H9 (cell line): ENCODE data around the gene PAK5. TPM values are rescaled to one million over a fixed set of nuclear protein-coding genes. Genes with fewer than 3 reads are reported as not detected.

Experiments used
- DNase-seq: peaks from one replicate; pipeline ENCODE4 v3.0.0-alpha.2; 2017
- H2AFZ ChIP-seq: one replicate; pipeline ENCODE4 v1.6.1; 2013; ENCODE audit warnings: mild to moderate bottlenecking, low read length, control low read depth, moderate library complexity
- H2AK5ac ChIP-seq: 2 replicates; pipeline ENCODE4 v1.6.1; 2013; ENCODE audit warnings: low read length, control low read depth, mixed read lengths; ENCODE audit not compliant: insufficient read length
- H2BK120ac ChIP-seq: one replicate; pipeline ENCODE4 v1.6.1; 2013; ENCODE audit warnings: low read depth, mild to moderate bottlenecking, low read length, control low read depth, inconsistent platforms; ENCODE audit not compliant: poor library complexity, severe bottlenecking
- H2BK12ac ChIP-seq: 2 replicates; pipeline ENCODE4 v1.6.1; 2013; ENCODE audit warnings: low read length, control low read depth, mixed read lengths, low read depth; ENCODE audit not compliant: insufficient read length
- H2BK15ac ChIP-seq: 2 replicates; pipeline ENCODE4 v1.6.1; 2013; ENCODE audit warnings: low read depth, low read length, control low read depth
- H2BK20ac ChIP-seq: one replicate; pipeline ENCODE4 v1.6.1; 2013; ENCODE audit warnings: low read depth, mild to moderate bottlenecking, low read length, control low read depth, inconsistent platforms; ENCODE audit not compliant: poor library complexity, severe bottlenecking
- H2BK5ac ChIP-seq: 2 replicates; pipeline ENCODE4 v1.6.1; 2013; ENCODE audit warnings: low read length, control low read depth, mixed read lengths; ENCODE audit not compliant: insufficient read length
- H3K14ac ChIP-seq: 2 replicates; pipeline ENCODE4 v1.6.1; 2013; ENCODE audit warnings: low read length, control low read depth; ENCODE audit not compliant: insufficient read depth
- H3K18ac ChIP-seq: 2 replicates; pipeline ENCODE4 v1.6.1; 2013; ENCODE audit warnings: low read depth, mild to moderate bottlenecking, mixed read lengths, low read length, control low read depth; ENCODE audit not compliant: insufficient read length
- H3K23ac ChIP-seq: 2 replicates; pipeline ENCODE4 v1.6.1; 2013; ENCODE audit warnings: low read length, control low read depth, mixed read lengths, low read depth; ENCODE audit not compliant: insufficient read length
- H3K23me2 ChIP-seq: 2 replicates; pipeline ENCODE4 v1.6.1; 2013; ENCODE audit warnings: low read depth, mild to moderate bottlenecking, mixed read lengths, low read length, control low read depth; ENCODE audit not compliant: insufficient read length, poor library complexity, severe bottlenecking
- H3K27ac ChIP-seq: 2 replicates; pipeline ENCODE4 v1.5.1; 2013; ENCODE audit warnings: low read length, control low read depth, mixed read lengths, low read depth; ENCODE audit not compliant: insufficient read length
- H3K27me3 ChIP-seq: 2 replicates; pipeline ENCODE4 v1.6.1; 2013; ENCODE audit warnings: low read length, control low read depth, inconsistent platforms; ENCODE audit not compliant: insufficient read depth
- H3K4ac ChIP-seq: 2 replicates; pipeline ENCODE4 v1.6.1; 2013; ENCODE audit warnings: low read depth, mild to moderate bottlenecking, control low read depth, inconsistent platforms, low read length, moderate library complexity
- H3K4me1 ChIP-seq: 2 replicates; pipeline ENCODE4 v1.6.1; 2013; ENCODE audit warnings: low read length, control low read depth, inconsistent platforms; ENCODE audit not compliant: insufficient read depth
- H3K4me2 ChIP-seq: 2 replicates; pipeline ENCODE4 v1.6.1; 2013; ENCODE audit warnings: low read length, control low read depth, mixed read lengths; ENCODE audit not compliant: insufficient read length, insufficient read depth
- H3K56ac ChIP-seq: 2 replicates; pipeline ENCODE4 v1.6.1; 2013; ENCODE audit warnings: low read depth, mild to moderate bottlenecking, mixed read lengths, low read length, control low read depth; ENCODE audit not compliant: insufficient read length
- H3K79me1 ChIP-seq: 2 replicates; pipeline ENCODE4 v1.6.1; 2013; ENCODE audit warnings: low read depth, mild to moderate bottlenecking, moderate library complexity, low read length, control low read depth, inconsistent platforms; ENCODE audit not compliant: insufficient read depth, poor library complexity, severe bottlenecking
- H3K79me2 ChIP-seq: 2 replicates; pipeline ENCODE4 v1.6.1; 2013; ENCODE audit warnings: low read length, control low read depth, inconsistent platforms; ENCODE audit not compliant: insufficient read depth
- H3K9ac ChIP-seq: 2 replicates; pipeline ENCODE4 v1.6.1; 2013; ENCODE audit warnings: low read length, control low read depth, mixed read lengths; ENCODE audit not compliant: insufficient read length; ENCODE audit errors: extremely low read depth
- H3K9me3 ChIP-seq: one replicate; pipeline ENCODE4 v1.6.1; 2013; ENCODE audit warnings: low read depth, low read length, inconsistent platforms; ENCODE audit not compliant: control insufficient read depth
- H3T11ph ChIP-seq: one replicate; pipeline ENCODE4 v1.6.1; 2013; ENCODE audit warnings: mild to moderate bottlenecking, low read length, control low read depth, inconsistent platforms
- H4K20me1 ChIP-seq: one replicate; pipeline ENCODE4 v1.6.1; 2013; ENCODE audit not compliant: control insufficient read depth, insufficient read length, insufficient read depth
- H4K5ac ChIP-seq: 2 replicates; pipeline ENCODE4 v1.6.1; 2013; ENCODE audit warnings: low read depth, mild to moderate bottlenecking, mixed read lengths, low read length, control low read depth; ENCODE audit not compliant: insufficient read length
- H4K8ac ChIP-seq: replicated peaks from 2 replicates; pipeline ENCODE4 v1.6.1; 2013; ENCODE audit warnings: low read length, control low read depth, mixed read lengths, low read depth; ENCODE audit not compliant: insufficient read length
- H4K91ac ChIP-seq: 2 replicates; pipeline ENCODE4 v1.6.1; 2013; ENCODE audit warnings: low read depth, mild to moderate bottlenecking, moderate library complexity, mixed read lengths, low read length, control low read depth; ENCODE audit not compliant: insufficient read length
- H3K27ac Mint-ChIP-seq, 3 experiments: 2 replicates in 2 of 3; 3 replicates in 1 of 3; pipeline ENCODE4 v1.8.0; 2020 to 2021; ENCODE audit warnings: mixed read lengths in 3 of 3, mild to moderate bottlenecking in 1 of 3, moderate library complexity in 1 of 3
- H3K27me3 Mint-ChIP-seq: 2 replicates; pipeline ENCODE4 v1.8.0; 2021; ENCODE audit warnings: low read depth, mild to moderate bottlenecking, moderate library complexity, mixed read lengths
- H3K36me3 Mint-ChIP-seq, 3 experiments: 2 replicates in 2 of 3; 3 replicates in 1 of 3; pipeline ENCODE4 v1.8.0; 2020 to 2021; ENCODE audit warnings: low read depth in 3 of 3, mixed read lengths in 3 of 3; ENCODE audit not compliant: insufficient read depth in 1 of 3
- H3K4me1 Mint-ChIP-seq, 2 experiments: 2 replicates each; pipeline ENCODE4 v1.8.0; 2020; ENCODE audit warnings: mixed read lengths in 2 of 2
- H3K4me3 Mint-ChIP-seq, 2 experiments: 2 replicates in 1 of 2; 3 replicates in 1 of 2; pipeline ENCODE4 v1.8.0; 2020 to 2021; ENCODE audit warnings: mild to moderate bottlenecking in 2 of 2, mixed read lengths in 2 of 2, moderate library complexity in 1 of 2
- H3K9me3 Mint-ChIP-seq, 2 experiments: 2 replicates in 1 of 2; 3 replicates in 1 of 2; pipeline ENCODE4 v1.8.0; 2020; ENCODE audit warnings: mild to moderate bottlenecking in 2 of 2, mixed read lengths in 2 of 2, moderate library complexity in 1 of 2
- CTCF ChIP-seq: fragments of 200-600 bp; sonication (generic); conservative IDR thresholded peaks from 3 replicates; pipeline ENCODE4 v1.8.0; 2021; ENCODE audit warnings: antibody characterized with exemption, mild to moderate bottlenecking
- WGBS: extraction: QIAGEN DNeasy Blood & Tissue Kit; methylation state at CpG from one replicate; pipeline ENCODE4 v1.1.7; 2013; ENCODE audit warnings: missing lambda C conversion rate, low lambda C conversion rate, mixed read lengths; ENCODE audit not compliant: insufficient read length; ENCODE audit errors: extremely low coverage; 5-methylcytosine and 5-hydroxymethylcytosine counted together
- total RNA-seq: library from RNA; stranded (reverse); gene quantifications from 2 replicates; pipeline ENCODE4 v1.2.1, GENCODE V29; 2021

Gene PAK5
- total RNA-seq, 1 experiment from 2014 or later = 0.20 TPM

- H3K4me3 Mint-ChIP-seq = no peak overlapping the region
- no peak overlapping the region for H4K5ac ChIP-seq
- H4K8ac ChIP-seq = no peak overlapping the region
- WGBS = no CpG with 5 or more reads among the region's 5 CpGs
- no peak overlapping the region for H2AFZ ChIP-seq
- no peak overlapping the region for H2BK20ac ChIP-seq
- no peak overlapping the region for H3T11ph ChIP-seq
- H3K9me3 Mint-ChIP-seq = peaks cover 0 to 2% of the 10 kb centered on the region in 2 experiments; a peak in 1 of 5 replicates
- no peak for TF ChIP-seq CTCF
- no peak overlapping the region for H3K23ac ChIP-seq
- H3K4me1 Mint-ChIP-seq = no peaks in the 10 kb centered on the region
- no peak overlapping the region for H2AK5ac ChIP-seq
- no peaks in the 10 kb centered on the region for H4K20me1 ChIP-seq
- H3K14ac ChIP-seq = no peak overlapping the region
- no peak overlapping the region for H3K4me2 ChIP-seq
- H2BK5ac ChIP-seq = no peak overlapping the region
- no peak for DNase-seq
- H3K79me1 ChIP-seq = no peaks in the 10 kb centered on the region
- no peak overlapping the region for H3K27ac Mint-ChIP-seq
- no peak overlapping the region for H2BK12ac ChIP-seq
- no peak overlapping the region for H3K18ac ChIP-seq
- H3K79me2 ChIP-seq = no peaks in the 10 kb centered on the region; the same call in 1 of the 2 replicates
- no peak overlapping the region for H2BK120ac ChIP-seq
- peaks cover 0 to 4% (median 3%) of the 10 kb centered on the region in 3 experiments; a peak in 3 of 7 replicates for H3K36me3 Mint-ChIP-seq
- no peak overlapping the region for H4K91ac ChIP-seq
- H3K27me3 Mint-ChIP-seq = no peaks in the 10 kb centered on the region
- H3K9me3 ChIP-seq = no peaks in the 10 kb centered on the region
- H3K27ac ChIP-seq = no peak overlapping the region
- no peaks in the 10 kb centered on the region for H3K4me1 ChIP-seq
- no peaks in the 10 kb centered on the region for H3K23me2 ChIP-seq
- no peak overlapping the region for H3K56ac ChIP-seq
- H3K4ac ChIP-seq = no peak overlapping the region
- no peak overlapping the region for H3K9ac ChIP-seq
- H2BK15ac ChIP-seq = no peak overlapping the region
- H3K27me3 ChIP-seq = no peaks in the 10 kb centered on the region
These were observed 209.0 kb downstream of the PAK5 start for GRCh38 chr20:9629831-9630230.
